ENCODE results near the gene PSORS1C2.

Gene PSORS1C2

DNA sequence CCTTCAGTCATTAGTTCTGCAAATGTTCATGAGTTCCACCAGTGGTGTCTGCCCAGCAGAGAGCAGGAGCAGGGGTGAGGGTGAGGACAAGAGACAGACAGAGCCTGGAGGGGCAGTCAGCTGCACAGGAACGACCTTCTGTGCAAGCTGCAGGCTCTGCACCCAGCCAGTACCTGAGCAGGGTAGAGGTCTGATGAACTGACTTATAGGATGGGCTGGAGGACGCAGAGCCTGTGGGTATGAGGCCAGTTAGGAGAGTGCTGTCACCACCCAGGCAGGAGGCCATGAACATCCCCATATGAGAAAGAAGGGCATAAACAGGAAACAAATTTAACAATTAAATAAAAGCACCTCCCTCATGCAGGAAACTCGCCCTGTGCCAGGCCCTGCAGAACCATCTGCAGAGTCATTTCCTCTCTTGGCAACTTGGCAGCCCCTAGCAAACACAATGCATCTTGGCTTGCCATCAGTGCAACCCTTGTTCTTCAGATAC lies 44.4 kb downstream of the PSORS1C2 start:
- H3K9me3 ChIP-seq (ENCODE audit: control insufficient read depth, low read length) = no peaks in the 10 kb centered on the region
- no peak overlapping the region for H3K4me3 ChIP-seq (ENCODE audit: low read length)
- H3K9ac ChIP-seq (ENCODE audit: low read length) = no peak overlapping the region
- peaks cover 8% of the 10 kb centered on the region for H3K4me1 ChIP-seq (ENCODE audit: control insufficient read depth, insufficient read depth, low read length)
- H3K36me3 ChIP-seq (ENCODE audit: control insufficient read depth, insufficient read depth, low read length) = no peaks in the 10 kb centered on the region
- H3K27me3 ChIP-seq (ENCODE audit: control insufficient read depth, insufficient read depth, low read length) = no peaks in the 10 kb centered on the region

- no peaks in the 10 kb centered on the region for H3K36me3 ChIP-seq (ENCODE audit: control insufficient read depth, insufficient read depth, low read length)
- no peaks in the 10 kb centered on the region for H3K27me3 ChIP-seq (ENCODE audit: control insufficient read depth, insufficient read depth, low read length)
- no peak overlapping the region for H3K9ac ChIP-seq (ENCODE audit: low read length)
- H3K4me1 ChIP-seq (ENCODE audit: control insufficient read depth, insufficient read depth, low read length) = peaks cover 8% of the 10 kb centered on the region
- no peaks in the 10 kb centered on the region for H3K9me3 ChIP-seq (ENCODE audit: control insufficient read depth, low read length)
- H3K4me3 ChIP-seq (ENCODE audit: low read length) = no peak overlapping the region
Observed at GRCh38 chr6:31092769-31093505, 45.9 kb downstream of the PSORS1C2 start.

DNA sequence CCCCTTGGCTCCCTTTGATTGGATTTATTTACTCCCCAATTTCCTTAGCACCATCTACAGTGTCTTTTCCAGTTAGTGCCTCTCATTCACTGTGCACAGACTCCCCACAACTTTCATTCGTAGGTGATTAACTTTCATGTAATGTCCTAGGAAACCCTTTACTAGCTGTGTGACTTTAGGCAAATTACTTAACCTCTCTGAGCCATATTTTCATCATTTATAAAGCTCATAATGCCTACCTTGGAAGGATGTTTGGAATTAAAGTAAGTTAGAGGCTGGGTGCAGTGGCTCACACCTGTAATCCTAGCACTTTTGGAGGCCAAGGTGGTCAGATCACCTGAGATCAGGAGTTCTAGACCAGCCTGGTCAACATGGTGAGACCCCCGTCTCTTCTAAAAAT lies 46.6 kb downstream of the PSORS1C2 start:
- Histone ChIP-seq H3K4me3 (ENCODE audit: low read length) (no peak overlapping the region), H3K4me1 (ENCODE audit: control insufficient read depth, insufficient read depth, low read length) (peaks cover 8% of the 10 kb centered on the region), H3K27me3 (ENCODE audit: control insufficient read depth, insufficient read depth, low read length) (no peaks in the 10 kb centered on the region), H3K36me3 (ENCODE audit: control insufficient read depth, insufficient read depth, low read length) (no peaks in the 10 kb centered on the region), H3K9me3 (ENCODE audit: control insufficient read depth, low read length) (no peaks in the 10 kb centered on the region), H3K9ac (ENCODE audit: low read length) (no peak overlapping the region)

- Histone ChIP-seq H3K4me1 (ENCODE audit: control insufficient read depth, insufficient read depth, low read length) (peaks cover 8% of the 10 kb centered on the region), H3K4me3 (ENCODE audit: low read length) (no peak overlapping the region), H3K27me3 (ENCODE audit: control insufficient read depth, insufficient read depth, low read length) (no peaks in the 10 kb centered on the region), H3K9ac (ENCODE audit: low read length) (no peak overlapping the region), H3K36me3 (ENCODE audit: control insufficient read depth, insufficient read depth, low read length) (no peaks in the 10 kb centered on the region), H3K9me3 (ENCODE audit: control insufficient read depth, low read length) (no peaks in the 10 kb centered on the region)
Observed at GRCh38 chr6:31091680-31092079, 47.2 kb downstream of the PSORS1C2 start.

GRCh38 chr6:31090973-31091364 lies 47.9 kb downstream of the PSORS1C2 start:
- H3K4me3 ChIP-seq (ENCODE audit: low read length) = no peak overlapping the region
- no peaks in the 10 kb centered on the region for H3K9me3 ChIP-seq (ENCODE audit: control insufficient read depth, low read length)
- H3K27me3 ChIP-seq (ENCODE audit: control insufficient read depth, insufficient read depth, low read length) = no peaks in the 10 kb centered on the region

GRCh38 chr6:31090275-31090972 lies 48.4 kb downstream of the PSORS1C2 start:
- Histone ChIP-seq H3K4me1 (ENCODE audit: control insufficient read depth, insufficient read depth, low read length) (peaks cover 8% of the 10 kb centered on the region), H3K36me3 (ENCODE audit: control insufficient read depth, insufficient read depth, low read length) (no peaks in the 10 kb centered on the region), H3K4me3 (ENCODE audit: low read length) (no peak overlapping the region), H3K9me3 (ENCODE audit: control insufficient read depth, low read length) (no peaks in the 10 kb centered on the region), H3K27me3 (ENCODE audit: control insufficient read depth, insufficient read depth, low read length) (no peaks in the 10 kb centered on the region), H3K9ac (ENCODE audit: low read length) (no peak overlapping the region)

More at GRCh38 chr6:31090973-31091364, 47.9 kb downstream of the PSORS1C2 start:
- H3K36me3 ChIP-seq (ENCODE audit: control insufficient read depth, insufficient read depth, low read length) = no peaks in the 10 kb centered on the region
- H3K9ac ChIP-seq (ENCODE audit: low read length) = no peak overlapping the region
- H3K4me1 ChIP-seq (ENCODE audit: control insufficient read depth, insufficient read depth, low read length) = peaks cover 8% of the 10 kb centered on the region

Data from mucosa of stomach (tissue), 1 donor.